OCI-M2 (cell line): ENCODE measurements around the gene SFSWAP.
"Not testable (repeated sequence)": the region's sequence is repeated elsewhere in the genome, so short reads cannot be mapped to it uniquely, and the experiment has no call there.

ENCODE experiments used
- DNase-seq: peaks from one replicate; lab custom pipeline; 2025; ENCODE audit not compliant: unreplicated experiment; lab: John Stamatoyannopoulos, UW

The SFSWAP gene

GRCh38 chr12:131735153-131735456 lies 24.2 kb downstream of the SFSWAP start:
- DNase-seq = no peak

DNA sequence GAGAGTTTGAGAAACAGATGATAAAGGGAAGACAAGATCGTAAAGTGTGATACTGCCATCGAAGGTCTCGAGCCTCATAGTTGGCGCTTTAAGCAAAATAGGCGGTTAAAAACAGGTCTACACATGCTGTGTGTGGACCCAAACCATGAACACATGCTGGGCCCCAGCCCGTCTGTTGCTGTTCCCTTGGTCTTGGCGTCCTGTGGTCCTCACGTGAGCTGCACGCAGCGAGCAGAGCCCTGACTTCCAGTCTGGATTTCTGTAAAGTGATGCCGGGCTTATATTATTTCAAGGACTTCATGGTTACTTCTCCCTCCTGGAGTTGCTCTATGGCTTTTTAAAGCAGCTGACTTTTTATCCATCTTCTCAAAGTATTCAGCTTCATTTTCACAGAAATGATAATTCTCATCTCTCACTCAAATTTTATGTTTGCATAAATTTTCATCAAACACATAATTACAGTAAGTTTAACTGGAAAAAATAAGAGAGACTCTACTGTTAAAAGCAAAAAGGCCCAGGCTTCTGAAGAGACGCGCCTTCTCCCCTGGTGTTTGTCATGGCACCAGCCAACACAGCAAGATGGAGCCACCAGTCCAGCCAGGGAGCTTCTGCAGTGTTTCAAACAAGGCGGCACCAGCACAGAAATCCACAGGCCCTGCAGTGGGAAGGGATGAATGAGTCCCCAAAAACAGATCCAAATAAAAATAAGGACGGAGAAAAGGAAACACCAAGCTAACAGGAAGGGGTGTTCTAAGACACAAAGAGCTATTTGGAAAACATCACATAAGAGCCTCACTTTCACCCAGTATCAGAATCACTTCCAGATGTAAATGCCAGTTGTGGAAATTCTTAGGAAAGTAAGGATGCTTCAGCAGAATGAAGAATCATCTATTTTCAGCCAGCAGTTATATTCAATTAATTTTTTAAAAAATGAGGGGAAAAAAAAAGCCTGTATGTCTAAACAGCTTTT lies 24.9 kb downstream of the SFSWAP start:
- DNase-seq = no peak

GRCh38 chr12:131736446-131737149 lies 25.7 kb downstream of the SFSWAP start:
- DNase-seq = no peak

DNA sequence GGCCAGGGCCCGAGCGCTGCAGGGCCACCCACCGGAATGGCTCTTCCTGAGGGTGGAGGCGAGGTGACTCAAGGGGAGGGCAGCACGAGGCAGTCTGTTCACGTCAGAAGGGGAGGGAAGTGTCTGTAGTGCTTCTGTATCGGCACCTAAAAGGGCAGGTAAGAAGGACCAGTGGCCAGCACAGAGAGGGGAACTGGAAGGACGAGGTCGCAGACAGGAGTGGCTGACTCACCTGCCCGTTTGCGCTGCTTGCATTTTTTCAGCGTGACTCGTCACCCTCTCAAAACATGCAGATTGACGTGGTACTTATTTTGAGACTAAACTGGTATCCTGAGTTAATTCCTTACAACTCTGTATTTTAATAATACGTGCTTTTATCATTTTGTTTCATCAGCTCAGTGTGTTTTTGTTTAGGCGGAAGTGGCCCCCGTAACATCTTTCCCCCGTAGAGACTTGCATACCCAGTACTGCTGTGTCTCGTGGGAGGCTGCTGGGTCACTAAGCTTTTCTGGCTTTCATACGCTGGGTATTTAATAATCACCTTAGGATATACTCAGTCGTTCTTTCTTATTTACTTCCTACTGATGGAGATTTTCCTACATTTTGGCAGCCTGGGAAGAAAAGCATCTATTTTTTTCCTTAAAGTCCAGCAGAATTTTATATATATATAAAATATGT lies 26.4 kb downstream of the SFSWAP start:
- no peak for DNase-seq

DNA sequence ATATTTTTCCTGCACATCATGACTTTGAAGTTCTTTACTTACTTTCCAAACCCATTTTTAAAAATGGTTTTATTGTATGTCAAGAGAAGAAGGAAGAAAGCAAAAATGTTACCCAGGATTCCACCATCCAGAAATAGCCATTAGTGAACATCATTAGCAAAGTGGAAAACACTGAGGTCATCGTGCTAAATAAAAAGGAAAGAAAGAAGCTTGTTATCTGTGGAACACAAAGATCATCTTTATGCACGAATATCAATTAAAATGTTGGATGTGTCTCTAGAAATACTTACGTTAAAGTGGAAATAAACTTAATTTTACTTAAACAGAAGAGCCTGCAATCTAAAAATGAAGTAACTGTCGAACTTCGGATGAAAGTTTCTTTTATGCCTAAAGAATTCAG lies 27.3 kb downstream of the SFSWAP start:
- no peak for DNase-seq

- no peak for DNase-seq
Measured at GRCh38 chr12:131740626-131741025, 29.7 kb downstream of the SFSWAP start.

DNA sequence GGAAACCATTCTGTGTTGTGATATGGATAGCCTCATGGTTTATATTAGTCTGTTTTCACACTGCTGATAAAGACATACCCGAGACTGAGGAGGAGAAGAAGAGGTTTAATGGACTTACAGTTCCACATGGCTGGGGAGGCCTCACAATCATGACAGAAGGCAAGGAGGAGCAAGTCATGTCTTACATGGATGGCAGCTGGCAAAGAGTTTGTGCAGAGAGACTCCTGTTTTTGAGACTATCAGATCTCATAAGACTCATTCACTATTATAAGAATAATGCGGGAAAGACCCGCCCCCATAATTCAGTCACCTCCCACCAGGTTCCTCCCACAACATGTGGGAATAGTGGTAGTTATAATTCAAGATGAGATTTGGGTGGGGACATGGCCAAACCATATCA lies 31.9 kb downstream of the SFSWAP start:
- DNase-seq = not testable (repeated sequence)

DNA sequence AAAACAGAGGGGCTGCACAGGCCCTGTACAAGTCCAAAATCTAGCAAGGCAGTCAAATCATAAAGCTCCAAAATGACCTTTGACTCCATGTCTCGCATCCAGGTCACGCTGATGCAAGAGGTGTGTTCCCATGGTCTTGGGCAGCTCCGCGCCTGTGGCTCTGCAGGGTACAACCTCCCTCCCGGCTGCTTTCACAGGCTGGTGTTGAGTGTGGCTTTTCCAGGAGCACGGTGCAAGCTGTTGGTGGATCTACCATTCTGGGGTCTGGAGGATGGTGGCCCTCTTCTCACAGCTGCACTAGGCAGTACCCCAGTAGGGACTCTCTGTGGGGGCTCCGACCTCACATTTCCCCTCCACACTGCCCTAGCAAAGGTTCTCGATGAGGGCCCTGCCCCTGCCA lies 32.5 kb downstream of the SFSWAP start:
- not testable (repeated sequence) for DNase-seq

DNA sequence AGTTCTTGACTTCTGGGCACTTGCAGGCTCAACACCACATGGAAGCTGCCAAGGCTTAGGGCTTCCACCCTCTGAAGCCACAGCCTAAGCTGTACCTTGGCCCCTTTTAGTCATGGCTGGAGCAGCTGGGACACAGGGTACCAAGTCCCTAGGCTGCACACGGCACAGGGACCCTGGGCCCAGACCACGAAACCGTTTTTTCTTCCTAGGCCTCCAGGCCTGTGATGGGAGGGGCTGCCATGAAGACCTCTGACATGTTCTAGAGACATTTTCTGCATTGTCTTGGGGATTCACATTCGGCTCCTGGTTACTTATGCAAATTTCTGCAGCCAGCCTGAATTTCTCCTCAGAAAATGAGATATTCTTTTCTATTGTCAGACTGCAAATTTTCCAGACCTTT lies 33.0 kb downstream of the SFSWAP start:
- not testable (repeated sequence) for DNase-seq

GRCh38 chr12:131744675-131745074 lies 33.8 kb downstream of the SFSWAP start:
- DNase-seq = not testable (repeated sequence)

DNA sequence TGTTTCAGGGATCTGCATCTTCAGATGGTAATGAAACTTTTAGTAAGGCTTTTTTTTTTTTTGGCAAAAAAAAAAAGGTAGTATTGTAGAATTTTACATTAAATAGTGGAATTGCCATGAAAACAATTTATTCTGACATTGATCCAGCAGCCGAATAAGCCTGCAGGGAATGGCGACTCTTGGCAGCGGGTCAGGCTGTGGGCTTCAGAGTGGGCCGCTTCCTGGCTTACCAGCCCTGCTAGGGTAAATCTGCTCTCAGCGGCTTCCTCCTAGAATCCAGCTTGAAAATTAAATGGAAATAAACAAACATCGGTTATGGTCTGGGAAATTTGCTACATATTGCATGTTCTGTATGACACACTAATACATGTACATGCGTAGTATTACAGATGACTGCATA lies 34.8 kb downstream of the SFSWAP start:
- no peak for DNase-seq

GRCh38 chr12:131747276-131748177 lies 36.6 kb downstream of the SFSWAP start:
- no peak for DNase-seq

DNA sequence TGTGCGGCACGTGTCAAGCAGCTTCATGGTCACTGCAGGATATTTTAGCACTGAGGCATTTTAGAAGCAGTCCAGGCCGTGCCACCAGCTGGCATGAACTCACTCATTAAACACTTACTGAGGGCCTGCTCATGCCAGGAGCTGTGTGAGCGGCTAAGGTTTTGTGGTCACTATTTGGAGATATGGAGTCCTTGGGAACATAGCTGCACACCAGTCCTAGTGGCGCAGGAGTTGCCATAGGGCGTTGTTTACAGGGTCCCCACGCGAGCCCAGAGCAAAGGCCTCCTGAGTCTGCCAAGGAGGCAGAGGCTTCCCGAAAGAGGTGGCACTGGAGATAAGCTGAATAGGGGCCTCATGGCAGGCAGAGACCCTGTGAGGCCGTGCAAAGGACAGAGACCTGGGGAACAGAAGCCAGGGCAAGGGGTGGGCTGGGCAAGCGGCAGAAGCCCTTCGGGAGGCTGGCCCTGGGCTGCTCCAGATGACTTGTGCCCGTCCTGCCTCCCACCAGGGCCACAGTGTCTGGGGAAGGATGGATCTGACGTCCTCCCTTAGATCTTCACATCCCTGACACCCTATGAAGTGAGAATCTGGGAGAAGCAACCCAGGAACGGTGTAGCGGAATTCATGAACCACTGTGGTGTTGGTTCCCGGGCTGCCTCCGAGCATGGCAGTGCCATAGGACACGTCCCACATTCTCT lies 38.9 kb downstream of the SFSWAP start:
- DNase-seq = no peak

GRCh38 chr12:131751335-131751734 lies 40.4 kb downstream of the SFSWAP start:
- no peak for DNase-seq

GRCh38 chr12:131752451-131752850 lies 41.6 kb downstream of the SFSWAP start:
- DNase-seq = no peak

GRCh38 chr12:131753005-131753404 lies 42.1 kb downstream of the SFSWAP start:
- DNase-seq = no peak

- DNase-seq = no peak
Measured at GRCh38 chr12:131753757-131754156, 42.9 kb downstream of the SFSWAP start.

GRCh38 chr12:131754184-131754583 lies 43.3 kb downstream of the SFSWAP start:
- no peak for DNase-seq

DNA sequence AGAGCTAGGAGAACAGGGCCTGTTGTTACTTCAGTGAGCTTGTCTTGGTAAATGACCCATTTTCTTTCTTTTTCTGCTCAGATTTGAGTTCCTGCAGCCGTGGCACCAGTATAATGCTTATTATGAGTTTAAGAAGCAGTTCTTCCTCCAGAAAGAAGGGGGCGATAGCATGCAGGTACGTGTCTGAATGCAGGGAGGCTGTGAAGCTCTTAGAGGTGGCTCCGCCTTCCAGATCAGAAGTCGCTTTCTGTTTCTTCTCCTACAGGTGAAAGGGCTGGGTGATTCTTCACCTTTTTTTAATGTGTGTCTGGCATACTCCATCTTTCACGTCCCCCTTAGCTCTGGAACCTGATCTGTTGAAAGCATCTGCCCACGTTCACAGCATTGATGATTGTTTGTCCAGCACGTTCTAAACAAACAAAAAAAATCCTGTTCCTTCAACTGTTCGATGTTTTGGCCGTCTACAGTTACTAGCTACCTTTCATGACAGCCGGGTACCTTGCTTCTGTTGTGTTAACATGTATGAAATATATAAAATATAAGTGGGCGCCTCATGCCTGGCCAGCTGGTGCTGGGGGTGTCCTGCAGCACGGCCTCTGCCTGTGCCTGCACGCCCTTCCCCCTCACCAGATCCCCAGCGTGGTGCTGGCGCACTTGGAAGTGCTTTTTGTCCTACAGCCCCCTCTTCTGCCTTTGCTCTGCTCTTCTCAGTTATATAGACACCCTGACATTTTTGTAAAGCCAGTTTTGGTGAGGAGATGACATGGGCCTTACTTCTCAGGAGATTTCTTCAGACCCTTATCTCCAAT lies 44.6 kb downstream of the SFSWAP start:
- no peak for DNase-seq
